Activated T-helper 2 cell treated with anti-CD3 and anti-CD28 coated beads, Interferon-gamma antibody, Interleukin-2, Interleukin-4, amounts not matched to agents 10 μg/mL and 5 μg/mL and 100 μg/mL, durations not matched to agents 14 hours and 24 hours and 36 hours (primary cell): ENCODE results near the gene ASAP2. TPM values are rescaled to one million over a fixed set of nuclear protein-coding genes. Genes with fewer than 3 reads are reported as not detected.
"Not testable (repeated sequence)": the region's sequence is repeated elsewhere in the genome, so short reads cannot be mapped to it uniquely, and the experiment has no call there.

Experiments
- DNase-seq: peaks from one replicate; pipeline ENCODE4 v3.0.0; 2021; ENCODE audit warnings: low spot score
- H3K27ac Mint-ChIP-seq: one replicate; pipeline ENCODE4 v1.8.0; 2021; ENCODE audit warnings: mixed read lengths
- H3K27me3 Mint-ChIP-seq: one replicate; pipeline ENCODE4 v1.8.0; 2021; ENCODE audit warnings: low read depth, mixed read lengths
- H3K36me3 Mint-ChIP-seq: one replicate; pipeline ENCODE4 v1.8.0; 2021; ENCODE audit warnings: low read depth, mixed read lengths
- H3K4me1 Mint-ChIP-seq: one replicate; pipeline ENCODE4 v1.8.0; 2021; ENCODE audit warnings: low read depth, mixed read lengths
- H3K4me3 Mint-ChIP-seq: one replicate; pipeline ENCODE4 v1.8.0; 2021; ENCODE audit warnings: low read depth, mild to moderate bottlenecking, moderate library complexity, mixed read lengths
- H3K9me3 Mint-ChIP-seq: one replicate; pipeline ENCODE4 v1.8.0; 2021; ENCODE audit warnings: mixed read lengths
- intact Hi-C: fragments of 100-400 bp; cut with micrococcal nuclease; formaldehyde crosslinking; loops from one replicate; pipeline ENCODE4 v1.15.1; 2023
- total RNA-seq: library from RNA; stranded (reverse); gene quantifications from 2 replicates; pipeline ENCODE4 v1.2.3, GENCODE V29; 2022

Gene ASAP2
- total RNA-seq, 1 donor from 2014 or later: 0.96 TPM

GRCh38 chr2:9207641-9208311 is 1.2 kb downstream of the ASAP2 start:
- Mint-ChIP-seq H3K4me3 (peak overlapping the region; percentile 35), H3K36me3 (no peaks in the 10 kb centered on the region), H3K9me3 (no peaks in the 10 kb centered on the region), H3K4me1 (peaks cover 3% of the 10 kb centered on the region), H3K27me3 (peaks cover 56% of the 10 kb centered on the region), H3K27ac (no peak overlapping the region)
- DNase-seq: no peak
- intact Hi-C loops: loop anchor here (2.0 to 5.0 kb wide), 2 partner anchors 125 to 215 kb away; partner anchors contain the start of genes CPSF3 and ITGB1BP1

DNA sequence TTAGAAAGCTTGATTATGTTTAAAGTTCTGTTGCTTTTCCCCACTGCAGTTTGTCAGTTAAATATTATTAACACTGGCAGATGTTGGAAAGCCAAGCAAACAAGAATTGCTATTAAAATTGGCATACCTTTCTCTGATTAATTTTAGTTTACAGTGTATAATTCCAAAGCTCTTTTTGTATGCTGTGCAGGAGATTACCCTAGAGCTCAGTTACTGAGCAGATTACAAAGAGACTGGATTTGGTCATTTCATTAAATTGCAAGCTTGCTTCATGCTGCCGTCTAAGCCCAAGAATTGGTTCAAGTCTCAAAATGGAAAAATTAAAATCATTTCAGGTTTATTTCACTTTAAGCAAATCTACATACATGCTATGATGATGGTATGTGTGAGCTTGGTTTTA is 2.3 kb downstream of the ASAP2 start:
- H3K4me3 Mint-ChIP-seq: no peak overlapping the region
- DNase-seq: no peak
- intact Hi-C loops: loop anchor here (5.0 kb wide), 1 partner anchor 213 kb away; the partner anchor contains the start of genes CPSF3 and ITGB1BP1
- H3K9me3 Mint-ChIP-seq: no peaks in the 10 kb centered on the region
- no peak overlapping the region for H3K27ac Mint-ChIP-seq
- H3K27me3 Mint-ChIP-seq: peaks cover 54% of the 10 kb centered on the region
- peaks cover 3% of the 10 kb centered on the region for H3K4me1 Mint-ChIP-seq
- no peaks in the 10 kb centered on the region for H3K36me3 Mint-ChIP-seq

DNA sequence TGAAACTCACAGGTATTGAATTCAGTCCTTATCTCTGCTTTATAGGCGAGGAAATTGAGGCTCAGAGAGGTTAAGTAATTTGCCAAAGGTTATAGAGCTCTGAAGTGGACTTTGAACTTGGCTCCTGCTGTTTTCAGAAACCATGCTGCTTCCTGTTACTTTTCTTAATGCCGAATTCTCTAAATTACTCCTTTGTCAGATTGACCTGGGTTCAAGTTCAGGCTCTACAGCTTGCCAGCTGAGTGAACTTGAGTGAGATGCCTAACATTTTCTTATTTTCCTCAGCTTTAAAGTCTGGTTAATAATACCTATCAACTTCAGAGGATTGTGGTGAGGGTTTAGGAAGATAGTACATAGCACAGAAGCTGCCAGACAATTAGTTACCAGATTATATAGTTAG is 3.4 kb downstream of the ASAP2 start:
- peaks cover 47% of the 10 kb centered on the region for H3K27me3 Mint-ChIP-seq
- H3K4me1 Mint-ChIP-seq: peaks cover 3% of the 10 kb centered on the region
- no peaks in the 10 kb centered on the region for H3K9me3 Mint-ChIP-seq
- no peak overlapping the region for H3K4me3 Mint-ChIP-seq
- no peaks in the 10 kb centered on the region for H3K36me3 Mint-ChIP-seq
- intact Hi-C loops: no loop called here
- no peak for DNase-seq
- no peak overlapping the region for H3K27ac Mint-ChIP-seq

GRCh38 chr2:9211496-9211895 is 4.9 kb downstream of the ASAP2 start:
- no peaks in the 10 kb centered on the region for H3K4me1 Mint-ChIP-seq
- intact Hi-C loops: no loop called here
- H3K27ac Mint-ChIP-seq: no peak overlapping the region
- H3K9me3 Mint-ChIP-seq: no peaks in the 10 kb centered on the region
- no peak overlapping the region for H3K4me3 Mint-ChIP-seq
- H3K36me3 Mint-ChIP-seq: no peaks in the 10 kb centered on the region
- DNase-seq: no peak
- H3K27me3 Mint-ChIP-seq: peaks cover 40% of the 10 kb centered on the region

GRCh38 chr2:9212010-9212635 is 5.5 kb downstream of the ASAP2 start:
- DNase-seq: no peak
- Mint-ChIP-seq H3K4me1 (no peaks in the 10 kb centered on the region), H3K27ac (no peak overlapping the region), H3K27me3 (peaks cover 40% of the 10 kb centered on the region), H3K4me3 (no peak overlapping the region), H3K9me3 (no peaks in the 10 kb centered on the region), H3K36me3 (no peaks in the 10 kb centered on the region)
- intact Hi-C loops: no loop called here

DNA sequence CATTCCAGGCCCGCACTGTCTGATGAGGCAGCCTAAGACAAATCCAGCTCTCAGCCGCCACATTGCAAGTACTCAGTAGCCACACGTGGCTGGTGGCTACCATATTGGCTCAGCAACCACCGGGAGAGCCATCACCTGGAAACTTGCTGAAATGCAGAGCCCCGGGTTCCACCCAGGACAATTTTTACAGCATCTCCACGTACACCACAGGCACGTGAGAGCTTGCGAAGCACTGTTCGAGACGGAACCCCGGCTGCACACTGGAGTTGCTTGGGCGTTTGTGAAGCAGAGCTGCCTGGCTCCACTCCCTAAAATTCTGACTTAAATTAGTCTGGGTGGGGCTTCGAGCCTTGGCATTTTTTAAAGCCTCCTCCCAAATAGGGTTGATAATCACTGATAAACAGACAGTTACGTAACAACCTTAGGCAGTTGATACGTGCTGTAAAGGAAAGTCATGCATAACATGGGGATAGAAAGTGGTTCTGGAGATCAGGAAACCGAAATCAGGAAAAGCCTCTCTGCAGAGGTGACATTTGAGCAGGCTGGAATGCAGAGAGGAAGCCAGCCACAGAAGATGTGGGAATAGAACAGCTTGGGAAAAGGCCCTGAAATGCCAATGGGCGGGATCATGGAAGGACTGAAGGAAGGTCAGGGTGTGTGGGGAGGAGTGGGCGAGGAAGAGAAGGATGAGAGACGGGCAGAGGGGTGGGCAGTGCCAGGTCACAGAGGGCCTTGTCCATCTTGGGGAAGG is 6.2 kb downstream of the ASAP2 start:
- Mint-ChIP-seq H3K27me3 (peaks cover 37% of the 10 kb centered on the region), H3K9me3 (no peaks in the 10 kb centered on the region), H3K4me1 (no peaks in the 10 kb centered on the region), H3K36me3 (no peaks in the 10 kb centered on the region), H3K4me3 (no peak overlapping the region), H3K27ac (no peak overlapping the region)
- DNase-seq: no peak
- intact Hi-C loops: no loop called here

GRCh38 chr2:9213477-9214051 is 7.0 kb downstream of the ASAP2 start:
- H3K27ac Mint-ChIP-seq: no peak overlapping the region
- no peaks in the 10 kb centered on the region for H3K36me3 Mint-ChIP-seq
- intact Hi-C loops: no loop called here
- no peak for DNase-seq
- no peaks in the 10 kb centered on the region for H3K9me3 Mint-ChIP-seq
- H3K4me3 Mint-ChIP-seq: no peak overlapping the region
- peaks cover 32% of the 10 kb centered on the region for H3K27me3 Mint-ChIP-seq
- no peaks in the 10 kb centered on the region for H3K4me1 Mint-ChIP-seq

- Mint-ChIP-seq H3K27me3 (peaks cover 25% of the 10 kb centered on the region), H3K9me3 (no peaks in the 10 kb centered on the region), H3K27ac (no peak overlapping the region), H3K4me3 (no peak overlapping the region), H3K36me3 (no peaks in the 10 kb centered on the region), H3K4me1 (no peaks in the 10 kb centered on the region)
- no peak for DNase-seq
- intact Hi-C loops: no loop called here
These were observed 8.3 kb downstream of the ASAP2 start for GRCh38 chr2:9214873-9215272.

DNA sequence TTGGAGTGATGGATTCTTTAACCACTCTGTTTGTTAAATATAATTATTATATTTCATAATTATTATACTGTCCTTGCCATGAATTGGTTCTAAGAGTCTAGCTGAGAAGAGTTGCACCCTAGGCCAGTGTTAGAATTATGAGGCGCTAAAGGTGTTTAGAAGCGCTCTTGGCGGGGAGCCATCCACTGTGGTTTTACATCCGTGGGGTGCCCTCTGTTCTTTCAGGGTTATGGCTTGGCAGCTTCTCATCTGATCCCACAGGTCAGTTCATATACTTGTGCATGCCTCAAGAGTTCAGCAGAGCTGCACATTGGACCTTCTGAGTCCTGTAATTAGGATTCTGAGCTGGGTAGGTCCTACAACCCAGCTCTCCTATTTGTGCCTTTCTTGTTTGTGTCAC is 9.1 kb downstream of the ASAP2 start:
- no peaks in the 10 kb centered on the region for H3K36me3 Mint-ChIP-seq
- no peaks in the 10 kb centered on the region for H3K4me1 Mint-ChIP-seq
- no peak overlapping the region for H3K27ac Mint-ChIP-seq
- DNase-seq: no peak
- peaks cover 23% of the 10 kb centered on the region for H3K27me3 Mint-ChIP-seq
- intact Hi-C loops: no loop called here
- no peak overlapping the region for H3K4me3 Mint-ChIP-seq
- no peaks in the 10 kb centered on the region for H3K9me3 Mint-ChIP-seq

- DNase-seq, H3K27ac Mint-ChIP-seq, H3K4me1 Mint-ChIP-seq, H3K4me3 Mint-ChIP-seq, H3K9me3 Mint-ChIP-seq, H3K36me3 Mint-ChIP-seq, intact Hi-C loops: not testable (repeated sequence)
- H3K27me3 Mint-ChIP-seq: peaks cover 24% of the 10 kb centered on the region
These were observed 9.5 kb downstream of the ASAP2 start for GRCh38 chr2:9216143-9216542.

DNA sequence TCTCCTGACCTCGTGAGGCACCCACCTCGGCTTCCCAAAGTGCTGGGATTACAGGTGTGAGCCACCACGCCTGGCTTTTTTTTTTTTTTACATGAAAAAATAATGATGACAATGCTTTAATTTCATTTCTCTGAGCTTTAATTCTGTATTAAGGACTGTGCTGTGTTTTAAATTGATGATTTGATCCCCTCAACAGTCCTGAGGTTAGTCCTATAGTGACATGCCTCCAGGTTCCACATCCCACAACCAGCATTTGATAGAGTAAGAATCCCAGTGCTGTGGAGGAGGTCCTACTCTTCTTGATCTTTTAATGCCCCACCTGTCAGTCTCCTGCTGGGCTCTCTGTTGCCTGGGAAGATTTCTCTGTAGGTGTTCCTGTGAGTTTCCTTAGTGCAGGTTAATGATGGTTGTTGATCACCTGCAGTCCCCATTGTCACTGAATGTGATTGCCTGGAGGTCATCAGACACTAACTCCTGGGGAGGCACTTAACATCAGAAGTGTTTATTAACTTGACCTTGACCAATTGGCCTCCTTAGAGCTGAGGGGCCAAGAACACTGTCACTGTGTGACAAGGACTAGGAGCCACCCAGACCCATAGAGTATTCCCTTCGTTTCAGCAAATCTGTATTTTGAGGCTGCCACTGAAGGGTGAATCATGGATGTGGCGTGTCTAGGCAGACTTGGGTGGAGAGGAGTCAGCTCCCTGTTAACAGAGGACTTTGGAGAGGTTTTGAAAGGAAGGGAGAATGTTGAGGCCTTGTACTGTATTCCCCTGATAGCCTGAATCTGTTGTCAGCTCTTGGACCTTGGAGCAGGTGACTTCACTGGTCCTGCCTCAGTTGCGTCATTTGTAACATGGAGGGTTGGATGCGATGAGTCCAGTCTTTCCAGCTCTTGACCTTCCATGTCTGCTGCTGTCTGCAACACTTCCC is 11.5 kb downstream of the ASAP2 start:
- H3K4me3 Mint-ChIP-seq: no peak overlapping the region
- H3K9me3 Mint-ChIP-seq: no peaks in the 10 kb centered on the region
- no peaks in the 10 kb centered on the region for H3K36me3 Mint-ChIP-seq
- no peaks in the 10 kb centered on the region for H3K4me1 Mint-ChIP-seq
- no peak for DNase-seq
- peaks cover 18% of the 10 kb centered on the region for H3K27me3 Mint-ChIP-seq
- intact Hi-C loops: no loop called here
- no peak overlapping the region for H3K27ac Mint-ChIP-seq

GRCh38 chr2:9219027-9219445 is 12.4 kb downstream of the ASAP2 start:
- H3K27me3 Mint-ChIP-seq: peaks cover 15% of the 10 kb centered on the region
- no peak for DNase-seq
- H3K4me1 Mint-ChIP-seq: no peaks in the 10 kb centered on the region
- H3K4me3 Mint-ChIP-seq: no peak overlapping the region
- no peaks in the 10 kb centered on the region for H3K36me3 Mint-ChIP-seq
- H3K9me3 Mint-ChIP-seq: no peaks in the 10 kb centered on the region
- intact Hi-C loops: no loop called here
- no peak overlapping the region for H3K27ac Mint-ChIP-seq
